ENCODE measurements around the gene BICD1.

GRCh38 chr12:32084017-32084688 is 22.5 kb upstream of the BICD1 start:
- no peak for TF ChIP-seq CTCF (conservative IDR thresholded peaks at IDR 0.05)
- no peak for TF ChIP-seq ZFX (IDR thresholded peaks at IDR 0.05)
